ENCODE data around the gene CHRNB4.

The CHRNB4 gene

DNA sequence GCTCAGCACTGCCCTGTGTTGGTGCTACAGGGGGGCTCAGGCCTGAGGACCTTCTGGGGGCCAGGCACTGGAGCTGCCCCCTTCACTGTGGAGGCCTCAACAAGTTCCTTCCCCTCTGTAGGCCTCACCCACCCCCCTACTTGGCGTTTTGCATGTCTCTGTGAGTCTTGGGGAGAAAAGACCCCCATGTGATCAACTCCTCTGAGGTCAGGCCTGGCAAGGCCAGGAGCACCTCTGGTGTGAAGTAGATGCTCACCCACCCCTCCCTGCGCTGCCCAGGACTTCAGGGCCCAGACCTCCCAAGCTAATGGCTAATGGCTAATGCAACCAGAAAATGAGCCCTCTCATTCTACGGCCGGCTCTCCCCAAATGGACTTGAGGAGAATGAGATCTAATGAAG, 34.2 kb upstream of the CHRNB4 start:
- TF ChIP-seq, protein P1, sequence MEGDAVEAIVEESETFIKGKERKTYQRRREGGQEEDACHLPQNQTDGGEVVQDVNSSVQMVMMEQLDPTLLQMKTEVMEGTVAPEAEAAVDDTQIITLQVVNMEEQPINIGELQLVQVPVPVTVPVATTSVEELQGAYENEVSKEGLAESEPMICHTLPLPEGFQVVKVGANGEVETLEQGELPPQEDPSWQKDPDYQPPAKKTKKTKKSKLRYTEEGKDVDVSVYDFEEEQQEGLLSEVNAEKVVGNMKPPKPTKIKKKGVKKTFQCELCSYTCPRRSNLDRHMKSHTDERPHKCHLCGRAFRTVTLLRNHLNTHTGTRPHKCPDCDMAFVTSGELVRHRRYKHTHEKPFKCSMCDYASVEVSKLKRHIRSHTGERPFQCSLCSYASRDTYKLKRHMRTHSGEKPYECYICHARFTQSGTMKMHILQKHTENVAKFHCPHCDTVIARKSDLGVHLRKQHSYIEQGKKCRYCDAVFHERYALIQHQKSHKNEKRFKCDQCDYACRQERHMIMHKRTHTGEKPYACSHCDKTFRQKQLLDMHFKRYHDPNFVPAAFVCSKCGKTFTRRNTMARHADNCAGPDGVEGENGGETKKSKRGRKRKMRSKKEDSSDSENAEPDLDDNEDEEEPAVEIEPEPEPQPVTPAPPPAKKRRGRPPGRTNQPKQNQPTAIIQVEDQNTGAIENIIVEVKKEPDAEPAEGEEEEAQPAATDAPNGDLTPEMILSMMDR (conservative IDR thresholded peaks at IDR 0.05), result no peak
- no peak for TF ChIP-seq ZFX (IDR thresholded peaks at IDR 0.05)
- no peak overlapping the region for H3K27ac ChIP-seq

DNA sequence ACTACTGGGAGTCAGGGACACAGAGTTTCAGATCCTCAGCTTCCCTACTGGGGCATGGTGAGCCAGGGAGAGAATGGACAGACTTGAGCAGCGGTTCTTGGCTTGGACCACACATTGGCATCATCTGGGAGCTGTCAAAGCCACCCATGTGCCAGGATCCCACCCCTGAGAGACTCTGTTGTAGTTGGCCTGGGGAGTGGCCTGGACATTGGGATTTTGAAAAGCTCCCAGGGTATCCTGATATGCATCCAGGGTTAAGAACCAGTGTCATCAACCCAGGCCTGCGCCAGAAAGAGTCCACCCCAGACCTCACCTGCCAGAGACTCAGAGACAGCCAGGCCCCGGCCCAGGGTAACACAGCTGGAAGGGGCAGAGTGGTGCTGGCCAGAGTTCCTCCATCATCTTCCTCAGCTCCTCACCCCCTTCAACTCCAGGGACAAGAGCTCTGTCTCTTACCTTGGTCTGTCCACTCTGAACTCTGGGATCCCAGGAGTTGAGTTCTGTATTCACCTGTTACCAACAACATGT, 33.0 kb upstream of the CHRNB4 start:
- no peak overlapping the region for H3K27ac ChIP-seq
- TF ChIP-seq, protein P1 (conservative IDR thresholded peaks at IDR 0.05), result no peak
- no peak for TF ChIP-seq ZFX (IDR thresholded peaks at IDR 0.05)

DNA sequence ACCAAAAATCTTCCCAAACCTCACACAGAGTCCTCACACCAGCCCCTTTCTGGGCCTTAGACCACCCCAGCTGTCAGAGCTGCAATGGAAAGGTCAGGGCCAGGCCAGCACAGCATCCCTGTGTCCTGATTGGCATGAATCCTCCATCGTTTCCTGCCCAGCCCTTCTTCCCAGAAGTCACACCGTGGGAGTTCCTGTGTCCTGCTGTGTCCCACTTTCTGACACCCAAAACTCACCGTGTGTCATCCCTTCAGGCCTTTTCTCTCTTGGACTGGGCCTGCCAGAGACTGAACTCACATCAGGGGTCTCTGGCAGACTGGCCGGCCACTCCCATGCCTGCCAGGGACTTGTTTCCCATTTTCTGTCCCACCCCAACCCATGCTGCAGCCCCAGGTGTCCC, 32.5 kb upstream of the CHRNB4 start:
- TF ChIP-seq, protein P1 (conservative IDR thresholded peaks at IDR 0.05), result no peak
- TF ChIP-seq ZFX (IDR thresholded peaks at IDR 0.05), result no peak
- H3K27ac ChIP-seq, result no peak overlapping the region

DNA sequence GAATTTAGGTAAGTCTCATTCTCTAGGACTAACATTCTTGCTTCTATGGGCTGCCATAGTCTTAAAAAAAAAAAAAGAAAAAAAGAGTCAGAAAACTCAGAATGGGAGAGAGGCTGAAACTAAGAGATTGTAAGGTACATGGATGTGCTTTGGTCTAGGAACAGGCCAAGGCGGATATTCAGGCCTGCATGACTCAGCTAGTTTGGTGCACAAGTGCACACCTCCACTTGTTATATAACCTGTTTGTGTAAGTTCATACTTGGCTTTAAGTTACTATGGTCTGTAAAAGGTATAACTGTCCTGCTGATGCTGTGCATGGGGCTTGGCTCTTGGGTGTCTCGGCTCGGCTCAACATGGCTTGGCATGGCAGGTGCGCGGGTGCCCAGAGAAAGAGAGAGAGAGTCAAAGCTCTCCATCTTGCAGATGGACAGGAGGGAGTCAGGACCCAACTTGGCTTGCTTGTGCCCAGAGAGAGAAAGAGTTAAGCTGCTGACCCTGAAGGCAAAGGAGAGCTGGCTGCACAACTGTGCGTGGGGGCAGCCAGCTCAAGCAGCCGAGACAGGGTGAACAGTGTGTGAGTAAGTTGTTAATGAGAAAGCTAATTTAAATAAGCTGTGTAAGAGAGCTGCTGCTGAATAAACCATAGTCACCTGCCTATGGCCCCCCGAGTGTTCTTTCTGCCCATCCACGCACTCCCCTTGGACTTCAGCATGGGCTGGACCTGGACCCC, 31.4 kb upstream of the CHRNB4 start:
- TF ChIP-seq, protein P1 (conservative IDR thresholded peaks at IDR 0.05), result no peak
- TF ChIP-seq ZFX (IDR thresholded peaks at IDR 0.05), result no peak
- H3K27ac ChIP-seq, result 0 out of 2 replicates have a peak overlapping the region, but pooled peaks have one; percentile 1

DNA sequence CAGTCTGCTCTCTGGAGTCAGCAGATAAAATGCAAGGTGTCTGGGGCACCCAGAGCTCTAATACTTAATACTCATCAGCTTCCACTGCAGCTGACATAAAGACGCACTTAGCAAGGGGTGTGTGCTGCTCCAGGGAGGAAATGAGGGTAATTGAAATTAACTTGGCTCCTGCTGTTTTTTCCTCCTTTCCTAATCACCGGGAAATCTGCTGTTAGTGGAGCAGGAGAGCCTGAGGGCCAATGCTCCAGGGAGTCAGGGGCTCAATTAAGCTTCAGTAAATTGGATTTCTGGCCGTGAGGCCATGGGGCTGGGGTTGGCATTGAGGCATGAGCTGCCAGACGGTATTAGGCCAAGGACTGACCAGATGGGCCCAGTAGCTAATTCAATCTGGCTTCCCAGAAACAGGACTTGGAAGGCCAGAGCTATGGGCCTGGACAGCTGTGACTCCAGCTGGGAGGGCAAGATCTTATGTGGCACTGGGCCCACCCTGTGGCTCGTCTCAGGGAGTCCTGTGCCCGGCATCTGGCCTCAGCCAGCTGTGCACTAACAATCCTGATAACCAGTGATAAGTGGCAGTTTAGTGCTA, 30.7 kb upstream of the CHRNB4 start:
- no peak for TF ChIP-seq ZFX (IDR thresholded peaks at IDR 0.05)
- TF ChIP-seq, protein P1 (conservative IDR thresholded peaks at IDR 0.05), result no peak
- no peak overlapping the region for H3K27ac ChIP-seq

DNA sequence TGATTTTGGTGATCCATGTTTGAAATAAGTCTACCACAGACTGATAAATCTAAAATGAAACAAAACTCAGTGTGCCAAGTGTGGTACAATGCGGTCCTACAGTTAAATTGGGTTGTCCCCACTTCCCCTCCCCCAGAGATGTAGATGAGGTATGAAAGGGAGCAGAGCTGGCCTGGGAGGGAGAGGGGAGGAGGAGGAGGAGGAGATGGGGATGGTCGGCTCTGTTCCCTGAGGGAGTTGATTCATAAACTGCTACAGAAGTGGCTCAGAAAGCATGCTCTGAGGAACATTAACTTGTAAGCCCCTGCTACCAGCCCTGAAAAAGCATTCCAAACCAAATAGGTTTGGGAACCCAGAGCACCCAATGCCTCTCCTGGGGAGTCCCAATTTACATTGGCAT, 28.0 kb upstream of the CHRNB4 start:
- no peak for TF ChIP-seq ZFX (IDR thresholded peaks at IDR 0.05)
- TF ChIP-seq, protein P1 (conservative IDR thresholded peaks at IDR 0.05), result no peak
- H3K27ac ChIP-seq, result no peak overlapping the region

DNA sequence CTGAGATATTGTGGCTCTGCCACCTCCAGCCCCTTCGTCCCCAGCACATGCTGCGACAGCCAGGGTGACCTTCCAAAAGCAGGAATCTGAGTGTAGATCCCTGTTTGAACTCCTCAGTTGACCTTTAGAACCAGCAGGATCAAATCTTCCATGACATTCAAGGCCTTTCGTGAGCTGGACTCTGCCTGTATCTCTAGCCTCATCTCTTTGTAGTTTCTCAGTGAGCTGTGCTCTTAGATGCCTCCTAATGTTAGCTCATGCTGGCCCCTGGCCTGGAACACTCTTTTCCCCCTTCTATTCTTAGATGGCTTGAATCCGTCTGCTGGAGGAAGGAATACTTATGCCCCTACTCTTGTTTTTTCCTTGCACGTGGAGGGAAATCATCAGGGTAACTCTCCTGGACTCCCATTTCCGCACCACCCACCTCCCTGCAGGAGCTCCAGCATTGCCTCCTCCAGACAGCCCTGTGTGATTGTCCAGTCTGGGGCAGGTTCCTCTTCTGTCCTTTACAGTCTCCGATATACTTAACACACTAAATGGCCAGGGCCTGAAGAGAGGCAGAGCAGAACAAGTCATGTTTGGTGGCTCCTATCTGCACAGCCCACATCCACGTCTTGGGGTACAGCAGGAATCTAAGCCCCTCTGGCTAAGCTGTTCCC, 26.7 kb upstream of the CHRNB4 start:
- TF ChIP-seq ZFX (IDR thresholded peaks at IDR 0.05), result no peak
- TF ChIP-seq, protein P1 (conservative IDR thresholded peaks at IDR 0.05), result no peak
- H3K27ac ChIP-seq, result no peak overlapping the region
